ENCODE data around the gene CFDP1. TPM values are rescaled to one million over a fixed set of nuclear protein-coding genes. Genes with fewer than 3 reads are reported as not detected.
"Not testable (repeated sequence)": the region's sequence is repeated elsewhere in the genome, so short reads cannot be mapped to it uniquely, and the experiment has no call there.

CFDP1 gene
- total RNA-seq, 1 experiment from 2014 or later, result 77.6 TPM

- no peak overlapping the region for H3K27ac Mint-ChIP-seq (ENCODE audit: unreplicated experiment)
- no peaks in the 10 kb centered on the region for H3K27me3 Mint-ChIP-seq (ENCODE audit: insufficient read depth, unreplicated experiment)
- H3K9me3 Mint-ChIP-seq (ENCODE audit: unreplicated experiment), result no peaks in the 10 kb centered on the region
- Histone ChIP-seq H3K27me3 (replicated peaks; ENCODE audit: control insufficient read depth, insufficient read depth, low read length) (no peaks in the 10 kb centered on the region), H3K4me1 (peaks cover 9% of the 10 kb centered on the region; the same call in 1 of the 2 replicates), H3K9me3 (no peaks in the 10 kb centered on the region), H3K4me3 (ENCODE audit: low read depth, low read length) (no peak overlapping the region), H3K36me3 (ENCODE audit: control insufficient read depth, insufficient read depth, low read length) (no peaks in the 10 kb centered on the region)
- POLR2A ChIA-PET, result no interaction called here
- DNase-seq, result peak in 1 of 2 experiments; percentile 61
- CTCF ChIA-PET, result no interaction called here
- H3K4me3 Mint-ChIP-seq (ENCODE audit: unreplicated experiment), result no peak overlapping the region
- H3K36me3 Mint-ChIP-seq (ENCODE audit: insufficient read depth, unreplicated experiment), result no peaks in the 10 kb centered on the region
- intact Hi-C loops (cut with micrococcal nuclease; ENCODE audit: unreplicated experiment), result no loop called here
- no peak for TF ChIP-seq CTCF (IDR thresholded peaks at IDR 0.05; ENCODE audit: insufficient read depth in 1 of 2, low read depth in 1 of 2, low read length in 1 of 2, severe bottlenecking in 1 of 2, unreplicated experiment in 1 of 2)
- BruUV-seq (replicated peaks), result no TSS peak
- H3K4me1 Mint-ChIP-seq (ENCODE audit: low read depth, unreplicated experiment), result no peaks in the 10 kb centered on the region
Observed at GRCh38 chr16:75272097-75272551, 161.2 kb downstream of the CFDP1 start.

- no peak overlapping the region for H3K4me3 ChIP-seq (ENCODE audit: low read depth, low read length)
- no peaks in the 10 kb centered on the region for H3K36me3 ChIP-seq (ENCODE audit: control insufficient read depth, insufficient read depth, low read length)
- CTCF ChIA-PET, result no interaction called here
- intact Hi-C loops (cut with micrococcal nuclease; ENCODE audit: unreplicated experiment), result no loop called here
- H3K4me3 Mint-ChIP-seq (ENCODE audit: unreplicated experiment), result no peak overlapping the region
- H3K9me3 ChIP-seq, result no peaks in the 10 kb centered on the region
- H3K4me1 Mint-ChIP-seq (ENCODE audit: low read depth, unreplicated experiment), result no peaks in the 10 kb centered on the region
- POLR2A ChIA-PET, result no interaction called here
- H3K27me3 ChIP-seq (replicated peaks; ENCODE audit: control insufficient read depth, insufficient read depth, low read length), result no peaks in the 10 kb centered on the region
- no peaks in the 10 kb centered on the region for H3K27me3 Mint-ChIP-seq (ENCODE audit: insufficient read depth, unreplicated experiment)
- no peaks in the 10 kb centered on the region for H3K9me3 Mint-ChIP-seq (ENCODE audit: unreplicated experiment)
- peaks cover 13% of the 10 kb centered on the region for H3K4me1 ChIP-seq
- no peak for TF ChIP-seq CTCF (IDR thresholded peaks at IDR 0.05; ENCODE audit: insufficient read depth in 1 of 2, low read depth in 1 of 2, low read length in 1 of 2, severe bottlenecking in 1 of 2, unreplicated experiment in 1 of 2)
- H3K27ac Mint-ChIP-seq (ENCODE audit: unreplicated experiment), result no peak overlapping the region
- no peak for DNase-seq
- H3K36me3 Mint-ChIP-seq (ENCODE audit: insufficient read depth, unreplicated experiment), result peaks cover 1% of the 10 kb centered on the region
- BruUV-seq (replicated peaks), result no TSS peak
Observed at GRCh38 chr16:75271441-75272096, 161.7 kb downstream of the CFDP1 start.

GRCh38 chr16:75269358-75269757 lies 163.9 kb downstream of the CFDP1 start:
- DNase-seq; BruUV-seq (replicated peaks); POLR2A ChIA-PET; H3K9me3 Mint-ChIP-seq (ENCODE audit: unreplicated experiment); H3K27ac Mint-ChIP-seq (ENCODE audit: unreplicated experiment); H3K27me3 ChIP-seq (replicated peaks; ENCODE audit: control insufficient read depth, insufficient read depth, low read length); H3K9me3 ChIP-seq; CTCF ChIA-PET; intact Hi-C loops (cut with micrococcal nuclease; ENCODE audit: unreplicated experiment); H3K4me1 Mint-ChIP-seq (ENCODE audit: low read depth, unreplicated experiment); H3K27me3 Mint-ChIP-seq (ENCODE audit: insufficient read depth, unreplicated experiment); H3K4me3 ChIP-seq (ENCODE audit: low read depth, low read length); H3K4me3 Mint-ChIP-seq (ENCODE audit: unreplicated experiment); H3K36me3 ChIP-seq (ENCODE audit: control insufficient read depth, insufficient read depth, low read length): not testable (repeated sequence)
- peaks cover 23% of the 10 kb centered on the region for H3K4me1 ChIP-seq
- H3K36me3 Mint-ChIP-seq (ENCODE audit: insufficient read depth, unreplicated experiment), result peaks cover 10% of the 10 kb centered on the region

All from Caco-2 (cell line).